ES-I3 (cell line): ENCODE data around the gene USB1.
"Not testable (repeated sequence)": the region's sequence is repeated elsewhere in the genome, so short reads cannot be mapped to it uniquely, and the experiment has no call there.

ENCODE experiments used
- H3K36me3 ChIP-seq: 2 replicates; pipeline ENCODE4 v1.6.1; 2013; ENCODE audit warnings: mild to moderate bottlenecking, low read length, control low read depth, moderate library complexity; ENCODE audit not compliant: insufficient read depth
- H3K4me1 ChIP-seq: 2 replicates; pipeline ENCODE4 v1.6.1; 2013; ENCODE audit warnings: mild to moderate bottlenecking, control low read depth, low read length; ENCODE audit not compliant: insufficient read depth
- H3K9ac ChIP-seq: 2 replicates; pipeline ENCODE4 v1.6.1; 2013; ENCODE audit warnings: low read depth, mild to moderate bottlenecking, low read length, moderate library complexity
- H3K9me3 ChIP-seq: 2 replicates; pipeline ENCODE4 v1.6.1; 2013; ENCODE audit warnings: mild to moderate bottlenecking, low read length, moderate library complexity; ENCODE audit not compliant: control insufficient read depth, insufficient read depth

The USB1 gene

GRCh38 chr16:57994778-57995177 is 6.4 kb upstream of the USB1 start:
- H3K4me1 ChIP-seq, result peaks cover 18% of the 10 kb centered on the region

GRCh38 chr16:57995721-57996405 is 5.3 kb upstream of the USB1 start:
- Histone ChIP-seq H3K4me1 (peaks cover 18% of the 10 kb centered on the region), H3K9ac (no peak overlapping the region), H3K9me3 (no peaks in the 10 kb centered on the region), H3K36me3 (no peaks in the 10 kb centered on the region)

More at GRCh38 chr16:57994778-57995177, 6.4 kb upstream of the USB1 start:
- Histone ChIP-seq H3K9me3 (no peaks in the 10 kb centered on the region), H3K9ac (no peak overlapping the region), H3K36me3 (no peaks in the 10 kb centered on the region)

GRCh38 chr16:57996406-57997175 is 4.6 kb upstream of the USB1 start:
- H3K36me3 ChIP-seq, result no peaks in the 10 kb centered on the region
- H3K9ac ChIP-seq, result no peak overlapping the region
- peaks cover 18% of the 10 kb centered on the region for H3K4me1 ChIP-seq
- no peaks in the 10 kb centered on the region for H3K9me3 ChIP-seq

GRCh38 chr16:57997176-57997527 is 4.1 kb upstream of the USB1 start:
- H3K9me3 ChIP-seq, result no peaks in the 10 kb centered on the region
- peaks cover 21% of the 10 kb centered on the region for H3K4me1 ChIP-seq
- H3K9ac ChIP-seq, result no peak overlapping the region
- H3K36me3 ChIP-seq, result no peaks in the 10 kb centered on the region

- Histone ChIP-seq H3K9ac (no peak overlapping the region), H3K4me1 (peaks cover 22% of the 10 kb centered on the region), H3K9me3 (no peaks in the 10 kb centered on the region), H3K36me3 (no peaks in the 10 kb centered on the region)
Observed at GRCh38 chr16:57997528-57998265, 3.5 kb upstream of the USB1 start.

GRCh38 chr16:57998486-57998885 is 2.7 kb upstream of the USB1 start:
- H3K9me3 ChIP-seq, result no peaks in the 10 kb centered on the region
- H3K36me3 ChIP-seq, result no peaks in the 10 kb centered on the region
- peaks cover 22% of the 10 kb centered on the region; the same call in 1 of the 2 replicates for H3K4me1 ChIP-seq
- H3K9ac ChIP-seq, result no peak overlapping the region

- no peaks in the 10 kb centered on the region for H3K36me3 ChIP-seq
- no peak overlapping the region for H3K9ac ChIP-seq
- peaks cover 22% of the 10 kb centered on the region; the same call in 1 of the 2 replicates for H3K4me1 ChIP-seq
Observed at GRCh38 chr16:57998992-57999365, 2.2 kb upstream of the USB1 start.

GRCh38 chr16:57999366-57999970 is 1.7 kb upstream of the USB1 start:
- H3K36me3 ChIP-seq, result no peaks in the 10 kb centered on the region
- H3K9me3 ChIP-seq, result no peaks in the 10 kb centered on the region
- H3K4me1 ChIP-seq, result peaks cover 20% of the 10 kb centered on the region; the same call in 1 of the 2 replicates
- H3K9ac ChIP-seq, result peak overlapping the region; percentile 56; the same call in 1 of the 2 replicates

More at GRCh38 chr16:57998992-57999365, 2.2 kb upstream of the USB1 start:
- no peaks in the 10 kb centered on the region for H3K9me3 ChIP-seq

GRCh38 chr16:57999971-58000705 is 1.1 kb upstream of the USB1 start, which contains the start of gene ZNF319:
Gene ZNF319, minus strand, starts transcription at chr16:58000672. Its CDS starts 2,407 bp downstream, at chr16:57998265.
- Histone ChIP-seq H3K9me3 (no peaks in the 10 kb centered on the region), H3K4me1 (peaks cover 18% of the 10 kb centered on the region; the same call in 1 of the 2 replicates)

GRCh38 chr16:58001781-58002415 is 691 bp downstream of the USB1 start:
- peaks cover 18% of the 10 kb centered on the region; the same call in 1 of the 2 replicates for H3K4me1 ChIP-seq
- H3K9me3 ChIP-seq, result no peaks in the 10 kb centered on the region
- H3K36me3 ChIP-seq, result no peaks in the 10 kb centered on the region
- peak overlapping the region; percentile 67; the same call in 1 of the 2 replicates for H3K9ac ChIP-seq

More at GRCh38 chr16:57999971-58000705, 1.1 kb upstream of the USB1 start, which contains the start of gene ZNF319:
- H3K9ac ChIP-seq, result peak within 1 kb of the TSS; percentile 67
- H3K36me3 ChIP-seq, result no peaks in the 10 kb centered on the region

GRCh38 chr16:58002416-58002800 is 1.2 kb downstream of the USB1 start:
- Histone ChIP-seq H3K9me3 (no peaks in the 10 kb centered on the region), H3K4me1 (peaks cover 18% of the 10 kb centered on the region; the same call in 1 of the 2 replicates), H3K9ac (no peak overlapping the region), H3K36me3 (no peaks in the 10 kb centered on the region)

- H3K36me3 ChIP-seq, result no peaks in the 10 kb centered on the region
- H3K9ac ChIP-seq, result no peak overlapping the region
- no peaks in the 10 kb centered on the region for H3K9me3 ChIP-seq
- H3K4me1 ChIP-seq, result peaks cover 18% of the 10 kb centered on the region; the same call in 1 of the 2 replicates
Observed at GRCh38 chr16:58002936-58003335, 1.7 kb downstream of the USB1 start.

GRCh38 chr16:58004736-58005135 is 3.5 kb downstream of the USB1 start:
- not testable (repeated sequence) for H3K9me3 ChIP-seq, H3K4me1 ChIP-seq, H3K36me3 ChIP-seq, H3K9ac ChIP-seq
